ENCODE results near the gene LINC00305. TPM values are rescaled to one million over a fixed set of nuclear protein-coding genes. Genes with fewer than 3 reads are reported as not detected.

The LINC00305 gene
- polyA plus RNA-seq, 1 donor (not counting 4 experiments of a cell fraction or from before 2014, with no cell fraction given): not detected

DNA sequence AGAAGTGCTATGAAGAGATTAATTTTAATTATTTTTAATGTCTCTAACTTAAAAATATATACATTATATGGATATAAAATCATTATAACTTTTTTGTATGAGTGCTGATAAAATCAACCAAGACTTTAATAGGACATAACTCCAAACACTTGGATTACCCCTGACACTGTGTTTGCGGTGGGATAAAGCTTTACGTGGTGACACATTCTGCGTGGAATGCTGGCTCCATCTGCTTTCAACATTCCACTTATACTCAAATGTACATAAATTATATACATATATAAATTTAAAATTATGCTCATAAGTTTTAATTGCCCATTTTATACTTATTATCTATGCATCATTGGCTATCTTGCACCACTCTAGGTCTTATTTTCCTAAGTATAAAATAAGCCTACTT is 30.5 kb downstream of the LINC00305 start:
- Histone ChIP-seq H3K27ac (ENCODE audit: control insufficient read depth, insufficient read depth, low read length) (no peak overlapping the region), H3K9me1 (ENCODE audit: control insufficient read depth, extremely low read depth, insufficient read depth, low read length) (no peaks in the 10 kb centered on the region), H3K4me3 (ENCODE audit: control insufficient read depth in 2 of 3, extremely low read depth in 1 of 3, insufficient read depth in 2 of 3, low read depth in 1 of 3, low read length in 3 of 3) (no peak overlapping the region), H2AFZ (ENCODE audit: control insufficient read depth, low read length) (no peak overlapping the region), H3K4me2 (ENCODE audit: control insufficient read depth, extremely low read depth, insufficient read depth, low read depth, low read length) (no peak overlapping the region), H3K79me2 (ENCODE audit: control insufficient read depth, insufficient read depth, low read length) (no peaks in the 10 kb centered on the region), H4K20me1 (ENCODE audit: control insufficient read depth, extremely low read depth, insufficient read depth, low read length) (no peaks in the 10 kb centered on the region), H3K9me3 (ENCODE audit: control insufficient read depth, low read depth, low read length) (no peaks in the 10 kb centered on the region), H3K4me1 (ENCODE audit: control insufficient read depth, extremely low read depth, insufficient read depth, low read length) (no peaks in the 10 kb centered on the region), H3K36me3 (ENCODE audit: control insufficient read depth in 2 of 2, extremely low read depth in 1 of 2, insufficient read depth in 2 of 2, low read length in 2 of 2) (no peaks in the 10 kb centered on the region), H3K27me3 (ENCODE audit: control insufficient read depth, extremely low read depth, insufficient read depth, low read length) (no peaks in the 10 kb centered on the region), H3K9ac (ENCODE audit: control insufficient read depth, extremely low read depth, insufficient read depth, low read length) (no peak overlapping the region)
- dilution Hi-C loops (cut with MboI; ENCODE audit: extremely low pct_ligation_motif_present, low sequenced_read_pairs): no loop called here
- DNase-seq (ENCODE audit: low read depth, low spot score): no peak
- FAIRE-seq: no peak
- no peak for TF ChIP-seq EZH2 (IDR thresholded peaks at IDR 0.05; ENCODE audit: low read length)
- TF ChIP-seq, protein P1, sequence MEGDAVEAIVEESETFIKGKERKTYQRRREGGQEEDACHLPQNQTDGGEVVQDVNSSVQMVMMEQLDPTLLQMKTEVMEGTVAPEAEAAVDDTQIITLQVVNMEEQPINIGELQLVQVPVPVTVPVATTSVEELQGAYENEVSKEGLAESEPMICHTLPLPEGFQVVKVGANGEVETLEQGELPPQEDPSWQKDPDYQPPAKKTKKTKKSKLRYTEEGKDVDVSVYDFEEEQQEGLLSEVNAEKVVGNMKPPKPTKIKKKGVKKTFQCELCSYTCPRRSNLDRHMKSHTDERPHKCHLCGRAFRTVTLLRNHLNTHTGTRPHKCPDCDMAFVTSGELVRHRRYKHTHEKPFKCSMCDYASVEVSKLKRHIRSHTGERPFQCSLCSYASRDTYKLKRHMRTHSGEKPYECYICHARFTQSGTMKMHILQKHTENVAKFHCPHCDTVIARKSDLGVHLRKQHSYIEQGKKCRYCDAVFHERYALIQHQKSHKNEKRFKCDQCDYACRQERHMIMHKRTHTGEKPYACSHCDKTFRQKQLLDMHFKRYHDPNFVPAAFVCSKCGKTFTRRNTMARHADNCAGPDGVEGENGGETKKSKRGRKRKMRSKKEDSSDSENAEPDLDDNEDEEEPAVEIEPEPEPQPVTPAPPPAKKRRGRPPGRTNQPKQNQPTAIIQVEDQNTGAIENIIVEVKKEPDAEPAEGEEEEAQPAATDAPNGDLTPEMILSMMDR (optimal IDR thresholded peaks at IDR 0.05 in 1 of 3, IDR thresholded peaks at IDR 0.05 in 1 of 3, conservative IDR thresholded peaks at IDR 0.05 in 1 of 3; ENCODE audit: extremely low read depth in 1 of 3, insufficient read depth in 2 of 3, low read length in 3 of 3): no peak

DNA sequence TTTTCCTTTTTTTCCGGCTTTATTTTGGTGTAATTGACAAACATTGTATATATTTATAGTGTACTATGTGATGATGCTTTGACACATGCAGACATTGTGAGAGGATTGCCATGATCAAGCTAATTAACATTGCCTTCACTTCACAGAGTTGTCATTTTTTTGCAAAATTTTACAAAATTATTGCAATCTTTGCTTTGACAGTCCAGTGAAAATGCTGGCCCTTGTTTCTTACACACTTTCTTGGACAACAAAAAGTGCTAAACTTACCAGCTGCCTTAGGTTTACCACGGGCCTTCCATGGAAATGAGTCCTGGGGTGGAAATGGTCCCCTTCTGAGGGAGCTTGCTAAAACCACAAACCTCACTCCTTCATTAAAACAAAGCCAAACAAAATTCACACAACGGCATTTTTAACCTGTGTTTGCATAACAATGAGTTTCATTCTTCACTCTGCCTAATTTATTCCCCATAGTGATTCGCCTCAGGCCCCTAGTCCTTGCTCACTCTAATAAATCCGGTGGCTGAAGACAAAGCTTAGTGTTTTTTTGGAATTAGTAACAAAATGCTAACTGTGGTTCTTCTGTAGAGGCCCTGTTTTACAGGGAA is 32.2 kb downstream of the LINC00305 start:
- FAIRE-seq (no peak), DNase-seq (ENCODE audit: low read depth, low spot score) (no peak)
- Histone ChIP-seq H3K4me3 (ENCODE audit: control insufficient read depth in 2 of 3, extremely low read depth in 1 of 3, insufficient read depth in 2 of 3, low read depth in 1 of 3, low read length in 3 of 3) (no peak overlapping the region), H3K27ac (ENCODE audit: control insufficient read depth, insufficient read depth, low read length) (no peak overlapping the region), H3K9me1 (ENCODE audit: control insufficient read depth, extremely low read depth, insufficient read depth, low read length) (no peaks in the 10 kb centered on the region), H3K36me3 (ENCODE audit: control insufficient read depth in 2 of 2, extremely low read depth in 1 of 2, insufficient read depth in 2 of 2, low read length in 2 of 2) (no peaks in the 10 kb centered on the region), H3K4me2 (ENCODE audit: control insufficient read depth, extremely low read depth, insufficient read depth, low read depth, low read length) (no peak overlapping the region), H2AFZ (ENCODE audit: control insufficient read depth, low read length) (no peak overlapping the region), H3K9me3 (ENCODE audit: control insufficient read depth, low read depth, low read length) (no peaks in the 10 kb centered on the region), H3K79me2 (ENCODE audit: control insufficient read depth, insufficient read depth, low read length) (no peaks in the 10 kb centered on the region), H4K20me1 (ENCODE audit: control insufficient read depth, extremely low read depth, insufficient read depth, low read length) (no peaks in the 10 kb centered on the region), H3K27me3 (ENCODE audit: control insufficient read depth, extremely low read depth, insufficient read depth, low read length) (no peaks in the 10 kb centered on the region), H3K9ac (ENCODE audit: control insufficient read depth, extremely low read depth, insufficient read depth, low read length) (no peak overlapping the region), H3K4me1 (ENCODE audit: control insufficient read depth, extremely low read depth, insufficient read depth, low read length) (no peaks in the 10 kb centered on the region)
- no peak for TF ChIP-seq EZH2 (IDR thresholded peaks at IDR 0.05; ENCODE audit: low read length)
- TF ChIP-seq, protein P1 (optimal IDR thresholded peaks at IDR 0.05 in 1 of 3, IDR thresholded peaks at IDR 0.05 in 1 of 3, conservative IDR thresholded peaks at IDR 0.05 in 1 of 3; ENCODE audit: extremely low read depth in 1 of 3, insufficient read depth in 2 of 3, low read length in 3 of 3): no peak
- dilution Hi-C loops (cut with MboI; ENCODE audit: extremely low pct_ligation_motif_present, low sequenced_read_pairs): no loop called here
